ENCODE results near the gene CCNB1IP1. TPM values are rescaled to one million over a fixed set of nuclear protein-coding genes. Genes with fewer than 3 reads are reported as not detected.

The CCNB1IP1 gene
- total RNA-seq, 1 donor from 2014 or later = 112 TPM

DNA sequence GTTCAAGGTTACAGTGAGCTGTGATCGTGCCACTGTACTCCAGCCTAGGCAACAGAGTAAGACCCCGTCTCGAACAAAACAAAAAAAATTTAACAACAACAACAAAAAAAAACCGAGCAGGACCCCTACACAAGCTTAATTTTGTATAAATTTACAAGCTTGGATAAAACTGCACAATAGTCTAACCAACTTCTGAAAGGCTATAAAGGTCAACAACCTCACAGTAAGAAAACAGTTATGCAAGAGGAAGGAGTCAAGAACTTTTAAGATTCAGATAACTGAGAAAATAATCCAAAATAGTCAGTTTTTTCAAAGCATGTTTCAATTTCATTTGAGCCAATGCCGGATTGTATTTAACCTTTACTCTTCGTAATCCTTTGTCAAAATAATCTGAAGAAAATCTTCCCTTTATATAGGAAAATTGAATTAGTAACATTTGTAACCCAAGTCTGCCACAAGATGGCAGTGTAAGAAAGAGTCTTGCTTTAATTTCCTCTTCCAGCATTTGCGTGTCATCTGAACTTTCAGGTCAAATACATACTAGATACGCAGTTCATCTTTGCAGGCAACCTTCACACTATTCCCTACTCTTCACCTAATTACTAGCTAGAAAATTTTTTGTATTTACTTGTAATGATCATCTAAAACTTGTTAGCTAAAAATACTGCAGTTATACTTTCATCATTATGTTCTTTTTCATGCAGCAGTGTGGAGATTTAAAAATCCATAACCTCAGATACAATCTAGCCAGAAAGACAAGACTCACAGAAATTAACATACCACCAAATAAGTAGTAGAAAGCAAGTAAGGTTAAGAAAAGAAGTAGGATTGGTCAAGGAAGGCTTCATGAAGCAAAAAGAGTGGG lies 5.8 kb downstream of the CCNB1IP1 start:
- Mint-ChIP-seq H3K4me3 (ENCODE audit: low read depth) (no peak overlapping the region), H3K27me3 (no peaks in the 10 kb centered on the region), H3K36me3 (ENCODE audit: insufficient read depth) (peaks cover 13% of the 10 kb centered on the region), H3K27ac (peak overlapping the region; percentile 3), H3K4me1 (ENCODE audit: low read depth) (peaks cover 19% of the 10 kb centered on the region), H3K9me3 (ENCODE audit: low read depth) (no peaks in the 10 kb centered on the region)
- no peak for DNase-seq (ENCODE audit: low spot score, unreplicated experiment)
- TF ChIP-seq CTCF (IDR thresholded peaks at IDR 0.05; ENCODE audit: unreplicated experiment) = peak; percentile 84

DNA sequence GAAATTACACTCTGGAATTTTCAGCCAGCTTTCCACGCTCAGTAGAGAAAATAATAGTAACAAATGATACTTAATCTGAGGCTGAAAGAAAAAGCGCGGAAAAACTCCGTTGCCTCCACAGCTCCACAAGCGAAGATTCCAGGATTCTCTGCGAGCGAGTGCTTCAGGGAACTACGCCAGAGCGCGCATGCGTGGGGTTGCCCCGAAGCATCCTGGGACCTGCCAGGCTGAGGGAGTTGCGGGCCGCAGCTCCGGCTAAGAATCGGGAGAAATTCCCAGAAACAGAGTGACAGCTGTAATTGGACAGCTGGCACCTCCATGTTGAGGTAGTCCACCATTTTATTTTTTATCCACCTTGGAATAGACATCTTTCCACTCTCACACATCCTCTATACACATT lies 15.4 kb downstream of the CCNB1IP1 start:
- Mint-ChIP-seq H3K9me3 (ENCODE audit: low read depth) (no peaks in the 10 kb centered on the region), H3K4me1 (ENCODE audit: low read depth) (peaks cover 3% of the 10 kb centered on the region), H3K27ac (peak overlapping the region; percentile 84), H3K36me3 (ENCODE audit: insufficient read depth) (peaks cover 47% of the 10 kb centered on the region), H3K27me3 (no peaks in the 10 kb centered on the region), H3K4me3 (ENCODE audit: low read depth) (no peak overlapping the region)
- no peak for DNase-seq (ENCODE audit: low spot score, unreplicated experiment)
- TF ChIP-seq CTCF (IDR thresholded peaks at IDR 0.05; ENCODE audit: unreplicated experiment) = no peak

GRCh38 chr14:20314026-20314425 lies 19.1 kb downstream of the CCNB1IP1 start:
- H3K36me3 Mint-ChIP-seq (ENCODE audit: insufficient read depth) = peaks cover 51% of the 10 kb centered on the region
- DNase-seq (ENCODE audit: low spot score, unreplicated experiment) = no peak
- no peak overlapping the region for H3K4me3 Mint-ChIP-seq (ENCODE audit: low read depth)
- no peak overlapping the region for H3K27ac Mint-ChIP-seq
- H3K9me3 Mint-ChIP-seq (ENCODE audit: low read depth) = no peaks in the 10 kb centered on the region
- no peak for TF ChIP-seq CTCF (IDR thresholded peaks at IDR 0.05; ENCODE audit: unreplicated experiment)
- H3K4me1 Mint-ChIP-seq (ENCODE audit: low read depth) = peaks cover 3% of the 10 kb centered on the region
- no peaks in the 10 kb centered on the region for H3K27me3 Mint-ChIP-seq

- H3K4me3 Mint-ChIP-seq (ENCODE audit: low read depth) = peak overlapping the region; percentile 83
- DNase-seq (ENCODE audit: low spot score, unreplicated experiment) = no peak
- H3K27me3 Mint-ChIP-seq = no peaks in the 10 kb centered on the region
- peak overlapping the region; percentile 75 for H3K27ac Mint-ChIP-seq
- H3K4me1 Mint-ChIP-seq (ENCODE audit: low read depth) = peaks cover 13% of the 10 kb centered on the region
- H3K36me3 Mint-ChIP-seq (ENCODE audit: insufficient read depth) = peaks cover 6% of the 10 kb centered on the region
- TF ChIP-seq CTCF (IDR thresholded peaks at IDR 0.05; ENCODE audit: unreplicated experiment) = no peak
- H3K9me3 Mint-ChIP-seq (ENCODE audit: low read depth) = peaks cover 3% of the 10 kb centered on the region
Observed at GRCh38 chr14:20306079-20306423, 27.0 kb downstream of the CCNB1IP1 start.

DNA sequence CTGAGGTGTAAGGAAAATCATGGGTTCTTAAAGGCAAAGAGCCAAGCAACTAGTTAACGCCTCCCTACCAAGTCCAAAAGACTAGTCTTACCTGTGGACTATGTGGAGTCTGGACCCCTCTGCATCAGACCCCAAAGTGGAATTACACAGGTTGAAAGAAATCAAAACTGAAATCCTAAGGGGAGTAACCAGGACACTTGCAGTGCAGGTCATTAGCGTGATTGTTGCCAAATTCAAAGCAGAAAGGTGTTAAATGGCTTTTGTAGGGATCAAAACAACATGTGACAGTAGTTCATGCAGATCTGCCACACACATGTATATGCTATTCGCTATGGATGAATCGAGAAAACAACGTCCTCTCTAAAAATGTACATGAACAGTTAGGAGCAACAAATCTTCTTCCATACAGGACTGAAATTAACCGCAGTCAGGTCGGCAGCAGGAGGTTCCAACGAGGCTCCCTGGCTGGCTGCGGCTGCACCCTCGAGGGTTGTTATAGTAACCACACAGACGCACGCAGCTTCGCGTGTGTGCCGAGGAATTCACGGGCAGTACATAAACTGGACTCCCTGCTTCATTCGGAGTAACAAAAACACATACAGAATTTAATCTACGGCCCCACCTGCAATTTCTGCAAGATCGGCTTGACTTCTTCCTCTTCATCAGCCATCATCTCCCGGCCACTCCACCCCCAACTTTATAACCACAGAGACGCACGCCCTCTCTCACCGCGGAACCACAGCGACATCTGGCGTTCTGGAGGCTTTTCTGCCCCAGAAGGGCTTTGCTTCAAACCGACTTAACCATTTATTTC lies 27.6 kb downstream of the CCNB1IP1 start, which contains the start of gene TTC5:
TSS of gene TTC5 (minus strand) at position 687 of the 814 bp plus-strand sequence. CDS start at position 673, 14 bp downstream.
- H3K27ac Mint-ChIP-seq = peak within 1 kb of the TSS; percentile 75
- peak; percentile 96 for TF ChIP-seq CTCF (IDR thresholded peaks at IDR 0.05; ENCODE audit: unreplicated experiment)
- peak within 1 kb of the TSS; percentile 83 for H3K4me3 Mint-ChIP-seq (ENCODE audit: low read depth)
- DNase-seq (ENCODE audit: low spot score, unreplicated experiment) = peak; percentile 70
- H3K9me3 Mint-ChIP-seq (ENCODE audit: low read depth) = peaks cover 3% of the 10 kb centered on the region
- peaks cover 8% of the 10 kb centered on the region for H3K36me3 Mint-ChIP-seq (ENCODE audit: insufficient read depth)
- H3K27me3 Mint-ChIP-seq = no peaks in the 10 kb centered on the region
- peaks cover 13% of the 10 kb centered on the region for H3K4me1 Mint-ChIP-seq (ENCODE audit: low read depth)

All from progenitor cell of endocrine pancreas (in vitro differentiated cells).